Measurements from ENCODE around the gene ZFAND3. TPM values are rescaled to one million over a fixed set of nuclear protein-coding genes. Genes with fewer than 3 reads are reported as not detected.

Gene ZFAND3
- polyA plus RNA-seq, 2 of the 4 experiments (the other 2 are of a cell fraction): 12.0 to 50.0 TPM

DNA sequence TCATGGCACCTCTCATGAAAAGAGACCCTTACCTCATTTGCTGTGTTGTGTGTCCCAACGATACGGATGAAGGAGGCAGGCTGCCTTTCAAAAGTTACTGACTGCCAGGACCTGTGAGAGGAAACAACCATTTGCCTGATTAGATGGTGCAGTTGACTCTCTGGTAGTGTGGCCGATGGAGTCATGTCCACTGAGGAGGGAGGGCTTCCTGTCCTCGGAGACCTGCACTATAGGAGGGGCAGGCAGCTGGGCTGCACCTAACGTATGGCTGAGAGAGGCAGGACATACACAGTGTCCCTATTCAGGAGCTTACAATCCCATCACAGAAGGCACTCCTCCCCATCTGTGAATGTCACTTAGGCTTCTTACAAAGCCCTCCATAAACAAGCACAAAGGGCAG lies 373.0 kb downstream of the ZFAND3 start:
- ChIA-PET POLR2A (no interaction called here), CTCF (interaction anchor here (0.6 kb wide), 1 partner anchor 378 kb away, joined by 3 read pairs; no protein-coding TSS in a partner anchor)
- FAIRE-seq (no peak), ATAC-seq (no peak), DNase-seq (ENCODE audit: low read depth in 1 of 2, low spot score in 1 of 2) (no peak)
- Histone ChIP-seq H3K4me3 (no peak overlapping the region), H3K4me1 (no peaks in the 10 kb centered on the region), H3K4me2 (no peak overlapping the region), H3K27ac (no peak overlapping the region), H3K9me3 (no peaks in the 10 kb centered on the region)
- TF ChIP-seq POLR2AphosphoS2 (conservative IDR thresholded peaks at IDR 0.05; ENCODE audit: low read length) (no peak), HEYL (CRISPR knock-in tag; IDR thresholded peaks at IDR 0.05) (no peak), RFX5 (IDR thresholded peaks at IDR 0.05) (no peak), MYC (IDR thresholded peaks at IDR 0.05; ENCODE audit: borderline replicate concordance, low read length) (no peak), FOXS1 (CRISPR knock-in tag; IDR thresholded peaks at IDR 0.05) (no peak), NPAS2 (CRISPR knock-in tag; IDR thresholded peaks at IDR 0.05; ENCODE audit: borderline replicate concordance) (no peak), ZC3H11A (IDR thresholded peaks at IDR 0.05) (no peak), CEBPB (IDR thresholded peaks at IDR 0.05) (no peak), HMGXB4 (CRISPR knock-in tag; IDR thresholded peaks at IDR 0.05; ENCODE audit: borderline replicate concordance) (no peak), SMC3 (IDR thresholded peaks at IDR 0.05) (no peak), FOSB (CRISPR knock-in tag; IDR thresholded peaks at IDR 0.05) (no peak), HOXB13 (CRISPR knock-in tag; IDR thresholded peaks at IDR 0.05; ENCODE audit: low read depth) (no peak), CBX8 (IDR thresholded peaks at IDR 0.05) (no peak), ELK1 (IDR thresholded peaks at IDR 0.05; ENCODE audit: low read depth, low read length) (no peak), EHMT2 (IDR thresholded peaks at IDR 0.05; ENCODE audit: low read depth) (no peak), EP300 (IDR thresholded peaks at IDR 0.05) (no peak), HDAC2 (IDR thresholded peaks at IDR 0.05) (no peak), JUNB (IDR thresholded peaks at IDR 0.05) (no peak)
- TF ChIP-seq, protein P1, sequence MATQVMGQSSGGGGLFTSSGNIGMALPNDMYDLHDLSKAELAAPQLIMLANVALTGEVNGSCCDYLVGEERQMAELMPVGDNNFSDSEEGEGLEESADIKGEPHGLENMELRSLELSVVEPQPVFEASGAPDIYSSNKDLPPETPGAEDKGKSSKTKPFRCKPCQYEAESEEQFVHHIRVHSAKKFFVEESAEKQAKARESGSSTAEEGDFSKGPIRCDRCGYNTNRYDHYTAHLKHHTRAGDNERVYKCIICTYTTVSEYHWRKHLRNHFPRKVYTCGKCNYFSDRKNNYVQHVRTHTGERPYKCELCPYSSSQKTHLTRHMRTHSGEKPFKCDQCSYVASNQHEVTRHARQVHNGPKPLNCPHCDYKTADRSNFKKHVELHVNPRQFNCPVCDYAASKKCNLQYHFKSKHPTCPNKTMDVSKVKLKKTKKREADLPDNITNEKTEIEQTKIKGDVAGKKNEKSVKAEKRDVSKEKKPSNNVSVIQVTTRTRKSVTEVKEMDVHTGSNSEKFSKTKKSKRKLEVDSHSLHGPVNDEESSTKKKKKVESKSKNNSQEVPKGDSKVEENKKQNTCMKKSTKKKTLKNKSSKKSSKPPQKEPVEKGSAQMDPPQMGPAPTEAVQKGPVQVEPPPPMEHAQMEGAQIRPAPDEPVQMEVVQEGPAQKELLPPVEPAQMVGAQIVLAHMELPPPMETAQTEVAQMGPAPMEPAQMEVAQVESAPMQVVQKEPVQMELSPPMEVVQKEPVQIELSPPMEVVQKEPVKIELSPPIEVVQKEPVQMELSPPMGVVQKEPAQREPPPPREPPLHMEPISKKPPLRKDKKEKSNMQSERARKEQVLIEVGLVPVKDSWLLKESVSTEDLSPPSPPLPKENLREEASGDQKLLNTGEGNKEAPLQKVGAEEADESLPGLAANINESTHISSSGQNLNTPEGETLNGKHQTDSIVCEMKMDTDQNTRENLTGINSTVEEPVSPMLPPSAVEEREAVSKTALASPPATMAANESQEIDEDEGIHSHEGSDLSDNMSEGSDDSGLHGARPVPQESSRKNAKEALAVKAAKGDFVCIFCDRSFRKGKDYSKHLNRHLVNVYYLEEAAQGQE (IDR thresholded peaks at IDR 0.05): no peak
- TF ChIP-seq, protein P2, sequence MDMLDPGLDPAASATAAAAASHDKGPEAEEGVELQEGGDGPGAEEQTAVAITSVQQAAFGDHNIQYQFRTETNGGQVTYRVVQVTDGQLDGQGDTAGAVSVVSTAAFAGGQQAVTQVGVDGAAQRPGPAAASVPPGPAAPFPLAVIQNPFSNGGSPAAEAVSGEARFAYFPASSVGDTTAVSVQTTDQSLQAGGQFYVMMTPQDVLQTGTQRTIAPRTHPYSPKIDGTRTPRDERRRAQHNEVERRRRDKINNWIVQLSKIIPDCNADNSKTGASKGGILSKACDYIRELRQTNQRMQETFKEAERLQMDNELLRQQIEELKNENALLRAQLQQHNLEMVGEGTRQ (IDR thresholded peaks at IDR 0.05): no peak
- 73% methylated on average over 4 of the region's 5 CpGs for WGBS (ENCODE audit: missing lambda C conversion rate)

DNA sequence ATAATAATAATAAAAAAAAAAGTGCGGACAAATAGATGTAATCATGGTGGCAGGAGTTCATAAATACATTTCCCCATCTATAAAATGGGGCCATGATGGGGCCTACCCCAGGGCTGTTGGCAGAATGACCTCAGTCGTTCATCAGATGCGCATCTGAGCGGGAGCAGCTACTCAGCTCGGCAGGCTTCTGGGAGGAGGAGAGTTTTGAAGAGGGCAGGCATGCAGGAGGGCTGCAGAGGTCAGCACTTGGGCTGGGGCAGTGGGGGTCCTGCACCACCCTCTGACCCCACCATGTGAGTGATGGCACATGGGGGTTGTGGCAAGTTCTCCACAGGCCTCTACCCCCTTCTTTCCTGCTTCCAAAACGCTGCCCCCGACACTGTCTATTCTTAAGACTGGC lies 373.5 kb downstream of the ZFAND3 start:
- DNase-seq (ENCODE audit: low read depth in 1 of 2, low spot score in 1 of 2) (no peak), ATAC-seq (no peak), FAIRE-seq (no peak)
- POLR2A ChIA-PET: no interaction called here
- 90% methylated on average over 7 of the region's 7 CpGs for WGBS (ENCODE audit: missing lambda C conversion rate)
- Histone ChIP-seq H3K4me3 (no peak overlapping the region), H3K9me3 (no peaks in the 10 kb centered on the region), H3K27ac (no peak overlapping the region), H3K4me1 (no peaks in the 10 kb centered on the region), H3K4me2 (no peak overlapping the region)
- CTCF ChIA-PET: interaction anchor here (0.6 kb wide), 1 partner anchor 378 kb away, joined by 3 read pairs; no protein-coding TSS in a partner anchor
- TF ChIP-seq RNF2 (IDR thresholded peaks at IDR 0.05; ENCODE audit: borderline replicate concordance, low read depth): no peak
- TF ChIP-seq ELK1 (IDR thresholded peaks at IDR 0.05; ENCODE audit: low read depth, low read length): no peak
- no peak for TF ChIP-seq MAFK (IDR thresholded peaks at IDR 0.05; ENCODE audit: partially characterized antibody)
- no peak for TF ChIP-seq HDAC2 (IDR thresholded peaks at IDR 0.05)
- no peak for TF ChIP-seq MAZ (IDR thresholded peaks at IDR 0.05; ENCODE audit: borderline replicate concordance, low read depth, low read length)
- TF ChIP-seq SMC3 (IDR thresholded peaks at IDR 0.05): no peak
- TF ChIP-seq, protein P1 (IDR thresholded peaks at IDR 0.05): no peak
- TF ChIP-seq KDM5A (IDR thresholded peaks at IDR 0.05): no peak
- no peak for TF ChIP-seq HEYL (CRISPR knock-in tag; IDR thresholded peaks at IDR 0.05)
- TF ChIP-seq PHF8 (IDR thresholded peaks at IDR 0.05; ENCODE audit: borderline replicate concordance, low read depth): no peak

All from A549 (cell line).